Naive B cell (primary cell): ENCODE measurements around the gene SPATA17. TPM values are rescaled to one million over a fixed set of nuclear protein-coding genes. Genes with fewer than 3 reads are reported as not detected.

Source experiments
- ATAC-seq, 2 donors: fragments of 150-1000 bp; cut with Tn5 transposase; 2 replicates each; pipeline ENCODE4 v1.10.0; 2021; ENCODE audit warnings: low read depth in 2 of 2, mild to moderate bottlenecking in 2 of 2, moderate library complexity in 2 of 2
- DNase-seq: peaks from one replicate; pipeline ENCODE4 v3.0.0; 2022
- H3K27ac Mint-ChIP-seq, 6 donors: one replicate each; pipeline ENCODE4 v1.8.0; 2020 to 2022; ENCODE audit warnings: mild to moderate bottlenecking in 6 of 6, mixed read lengths in 6 of 6, moderate library complexity in 5 of 6, inconsistent platforms in 2 of 6
- H3K27me3 Mint-ChIP-seq, 3 donors: one replicate each; pipeline ENCODE4 v1.8.0; 2021 to 2022; ENCODE audit warnings: mixed read lengths in 3 of 3, mild to moderate bottlenecking in 1 of 3
- H3K36me3 Mint-ChIP-seq, 2 donors: one replicate each; pipeline ENCODE4 v1.8.0; 2020 to 2022; ENCODE audit warnings: mixed read lengths in 2 of 2, inconsistent platforms in 1 of 2, mild to moderate bottlenecking in 1 of 2
- H3K4me1 Mint-ChIP-seq, 3 donors: one replicate each; pipeline ENCODE4 v1.8.0; 2020 to 2022; ENCODE audit warnings: mixed read lengths in 3 of 3, inconsistent platforms in 1 of 3, mild to moderate bottlenecking in 1 of 3, moderate library complexity in 1 of 3
- H3K4me3 Mint-ChIP-seq, 8 donors: one replicate each; pipeline ENCODE4 v1.8.0; 2020 to 2022; ENCODE audit warnings: mild to moderate bottlenecking in 8 of 8, mixed read lengths in 8 of 8, moderate library complexity in 8 of 8, inconsistent platforms in 2 of 8
- H3K9me3 Mint-ChIP-seq, 7 donors: one replicate each; pipeline ENCODE4 v1.8.0; 2020 to 2022; ENCODE audit warnings: mixed read lengths in 7 of 7, mild to moderate bottlenecking in 5 of 7, inconsistent platforms in 2 of 7, moderate library complexity in 1 of 7
- polyA plus RNA-seq, 6 donors: library from polyadenylated mRNA; unstranded; fragments of 300-500 nt; fragmentation: Illumina TruSeq; gene quantifications; one replicate each; pipeline ENCODE4 v1.2.3, GENCODE V29; 2021; ENCODE audit warnings: low read depth in 6 of 6

SPATA17 gene
- polyA plus RNA-seq, 6 donors from 2014 or later: not detected

DNA sequence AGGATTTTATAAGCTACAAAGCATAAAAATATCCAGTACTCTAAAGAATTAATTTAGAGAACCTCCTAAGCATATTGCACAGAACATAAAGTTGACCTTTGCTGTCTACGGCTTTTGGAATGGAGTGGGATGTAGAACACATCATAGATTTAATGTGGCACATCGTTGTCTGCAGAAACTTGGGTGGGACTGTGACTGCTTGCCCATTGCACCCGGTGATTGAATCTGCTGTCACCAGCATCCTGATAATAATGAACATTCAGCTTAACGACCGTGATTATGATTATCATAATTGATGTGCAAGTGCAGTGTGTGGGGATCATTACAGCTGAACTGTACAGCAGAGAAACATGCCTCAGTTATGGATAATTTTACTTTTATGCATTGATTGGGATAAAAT, 181.9 kb downstream of the SPATA17 start:
- H3K9me3 Mint-ChIP-seq: peaks cover 0 to 21% (median 4%) of the 10 kb centered on the region in 7 donors
- ATAC-seq (no peak), DNase-seq (no peak)
- no peaks in the 10 kb centered on the region for H3K36me3 Mint-ChIP-seq
- no peak overlapping the region for H3K27ac Mint-ChIP-seq
- H3K27me3 Mint-ChIP-seq: no peaks in the 10 kb centered on the region
- no peak overlapping the region for H3K4me3 Mint-ChIP-seq
- H3K4me1 Mint-ChIP-seq: no peaks in the 10 kb centered on the region

DNA sequence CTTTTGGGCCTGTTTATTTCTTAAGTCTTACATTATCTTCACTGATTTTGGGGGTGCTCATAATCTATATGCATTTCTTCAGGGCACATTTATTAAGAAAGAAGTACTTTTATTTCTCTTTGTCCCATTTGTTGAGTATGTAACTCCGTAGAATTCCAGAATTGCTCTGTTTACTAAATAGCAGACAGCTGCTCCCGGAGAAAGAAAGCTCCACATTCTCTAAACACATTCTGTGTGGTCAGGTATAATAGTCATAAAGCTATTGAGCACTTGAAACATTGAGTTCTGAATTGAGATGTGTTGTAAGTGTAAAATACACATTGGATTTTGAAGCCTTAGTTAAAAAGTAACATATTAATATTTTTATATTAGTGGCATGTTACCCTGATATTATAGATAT, 206.5 kb downstream of the SPATA17 start:
- Mint-ChIP-seq H3K4me3 (no peak overlapping the region), H3K27ac (peak overlapping the region in 1 of 6 donors; percentile 33), H3K9me3 (no peaks in the 10 kb centered on the region), H3K4me1 (no peaks in the 10 kb centered on the region), H3K27me3 (no peaks in the 10 kb centered on the region), H3K36me3 (no peaks in the 10 kb centered on the region)
- DNase-seq: no peak
- ATAC-seq: no peak

DNA sequence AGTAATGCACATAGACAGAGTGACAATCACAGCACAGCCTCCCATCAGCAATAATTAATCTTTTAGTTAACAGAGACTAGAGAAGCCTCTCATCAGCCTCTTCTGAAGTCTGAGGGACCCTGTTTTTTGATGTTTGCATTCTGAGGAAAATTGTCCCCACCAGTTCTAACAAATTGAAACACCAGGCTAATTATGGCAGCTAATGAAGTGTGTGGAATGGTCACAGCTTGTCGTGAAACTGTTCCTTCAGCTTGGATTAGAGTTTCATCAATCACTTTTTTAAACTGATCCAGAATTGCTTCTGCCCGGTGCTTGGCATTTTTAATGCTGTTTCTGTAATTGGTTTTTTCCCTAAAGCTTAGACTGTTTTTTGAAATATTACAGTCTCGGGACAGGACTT, 208.0 kb downstream of the SPATA17 start:
- no peaks in the 10 kb centered on the region for H3K9me3 Mint-ChIP-seq
- no peaks in the 10 kb centered on the region for H3K4me1 Mint-ChIP-seq
- no peaks in the 10 kb centered on the region for H3K27me3 Mint-ChIP-seq
- no peak for ATAC-seq
- no peak overlapping the region for H3K4me3 Mint-ChIP-seq
- H3K27ac Mint-ChIP-seq: no peak overlapping the region
- H3K36me3 Mint-ChIP-seq: no peaks in the 10 kb centered on the region
- no peak for DNase-seq

DNA sequence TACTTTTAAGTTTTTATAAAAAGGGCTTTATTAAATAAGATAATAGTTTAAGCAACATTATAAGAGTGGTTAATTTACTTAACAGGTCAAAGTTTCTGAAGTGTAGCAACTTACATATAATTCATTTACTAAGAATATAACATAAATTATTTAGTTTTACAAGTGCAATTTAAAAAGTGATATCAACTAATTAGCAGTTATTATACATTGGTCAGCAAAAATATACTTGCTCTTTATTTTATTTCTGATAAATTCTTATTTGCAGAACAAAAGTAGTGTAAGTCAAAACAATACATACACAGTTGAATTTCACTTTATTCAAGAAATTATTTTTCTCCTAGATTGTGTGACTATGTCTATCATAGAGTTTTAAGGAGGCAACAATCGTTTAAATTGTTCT, 215.6 kb downstream of the SPATA17 start:
- no peaks in the 10 kb centered on the region for H3K4me1 Mint-ChIP-seq
- H3K9me3 Mint-ChIP-seq: no peaks in the 10 kb centered on the region
- no peaks in the 10 kb centered on the region for H3K27me3 Mint-ChIP-seq
- no peak for ATAC-seq
- no peaks in the 10 kb centered on the region for H3K36me3 Mint-ChIP-seq
- DNase-seq: no peak
- H3K4me3 Mint-ChIP-seq: no peak overlapping the region
- no peak overlapping the region for H3K27ac Mint-ChIP-seq

DNA sequence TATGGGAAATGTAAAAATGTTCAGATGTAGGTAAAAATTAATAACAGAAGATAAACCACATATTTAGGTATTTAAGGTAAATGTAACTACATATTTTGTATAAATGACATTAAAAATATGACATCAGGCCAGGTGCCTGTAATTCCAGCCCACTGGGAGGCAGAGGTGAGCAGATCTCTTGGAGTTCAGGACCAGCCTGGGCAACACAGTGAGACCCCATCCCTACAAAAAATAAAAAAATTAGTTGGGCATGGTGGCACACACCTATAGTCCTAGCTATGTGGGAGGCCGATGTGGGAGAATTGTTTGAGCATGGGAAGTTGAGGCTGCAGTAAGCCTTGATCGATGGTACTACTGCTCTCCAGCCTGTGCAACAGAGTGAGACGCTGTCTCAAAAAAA, 216.5 kb downstream of the SPATA17 start:
- H3K27me3 Mint-ChIP-seq: no peaks in the 10 kb centered on the region
- H3K9me3 Mint-ChIP-seq: no peaks in the 10 kb centered on the region
- no peaks in the 10 kb centered on the region for H3K36me3 Mint-ChIP-seq
- H3K27ac Mint-ChIP-seq: no peak overlapping the region
- DNase-seq (no peak), ATAC-seq (no peak)
- H3K4me3 Mint-ChIP-seq: peak overlapping the region in 1 of 8 donors; percentile 41
- no peaks in the 10 kb centered on the region for H3K4me1 Mint-ChIP-seq

DNA sequence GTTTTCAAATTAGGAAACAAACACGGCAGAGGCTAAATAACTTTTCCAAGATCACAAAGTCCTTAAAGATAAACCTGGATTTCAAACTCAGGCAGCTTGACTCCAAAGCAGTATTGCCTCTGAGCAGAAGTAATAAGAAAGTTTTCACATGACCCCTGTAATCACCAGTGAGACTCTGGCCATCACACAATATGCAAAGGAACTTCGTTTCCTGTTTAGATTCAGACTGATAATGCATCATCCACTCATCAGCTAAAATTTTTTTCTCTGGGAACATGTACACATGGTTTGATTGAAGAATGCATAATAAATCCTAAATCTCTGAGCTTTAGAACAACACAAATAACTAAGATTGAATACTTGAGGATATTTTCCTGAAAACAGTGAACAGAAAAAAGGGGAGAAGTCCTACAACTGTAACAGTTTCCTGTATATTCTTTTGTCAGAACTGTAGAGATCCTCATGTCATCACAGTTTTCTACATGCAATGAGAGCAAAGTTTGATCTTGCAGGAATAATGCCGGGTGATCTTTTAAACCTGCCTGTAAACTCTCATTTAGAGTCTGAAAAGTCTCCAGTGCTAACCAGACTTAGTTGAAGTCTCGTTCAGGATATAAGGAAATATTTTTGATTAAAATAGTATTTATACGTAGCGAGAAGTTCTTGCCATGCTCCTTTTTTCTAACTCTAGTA, 225.3 kb downstream of the SPATA17 start:
- no peak for ATAC-seq
- DNase-seq: no peak
- Mint-ChIP-seq H3K36me3 (no peaks in the 10 kb centered on the region), H3K9me3 (peaks cover 0 to 10% (median 5%) of the 10 kb centered on the region in 7 donors), H3K4me1 (no peaks in the 10 kb centered on the region), H3K4me3 (no peak overlapping the region), H3K27me3 (no peaks in the 10 kb centered on the region), H3K27ac (no peak overlapping the region)

DNA sequence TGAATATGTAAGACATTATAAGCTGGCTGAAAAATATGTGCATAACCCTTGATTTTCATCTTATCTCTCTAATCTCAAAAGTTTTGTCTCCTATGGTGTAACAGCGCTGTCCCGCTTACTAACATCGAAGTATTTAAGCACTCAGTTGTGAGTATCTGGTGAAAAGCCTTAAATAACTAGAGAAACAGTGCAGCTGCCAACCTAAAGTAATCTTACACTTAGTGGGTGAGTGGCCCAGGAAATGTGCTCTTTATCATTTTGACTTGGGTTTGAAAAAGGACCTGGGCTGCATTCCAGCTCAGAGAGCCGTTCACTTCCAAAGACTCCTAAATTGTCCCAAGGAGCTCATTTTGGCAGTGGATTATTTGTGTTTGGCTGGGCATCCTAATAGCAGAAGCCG, 225.9 kb downstream of the SPATA17 start:
- DNase-seq: no peak
- peaks cover 0 to 10% (median 5%) of the 10 kb centered on the region in 7 donors for H3K9me3 Mint-ChIP-seq
- no peak overlapping the region for H3K4me3 Mint-ChIP-seq
- no peaks in the 10 kb centered on the region for H3K4me1 Mint-ChIP-seq
- no peaks in the 10 kb centered on the region for H3K36me3 Mint-ChIP-seq
- H3K27ac Mint-ChIP-seq: no peak overlapping the region
- no peaks in the 10 kb centered on the region for H3K27me3 Mint-ChIP-seq
- ATAC-seq: no peak

DNA sequence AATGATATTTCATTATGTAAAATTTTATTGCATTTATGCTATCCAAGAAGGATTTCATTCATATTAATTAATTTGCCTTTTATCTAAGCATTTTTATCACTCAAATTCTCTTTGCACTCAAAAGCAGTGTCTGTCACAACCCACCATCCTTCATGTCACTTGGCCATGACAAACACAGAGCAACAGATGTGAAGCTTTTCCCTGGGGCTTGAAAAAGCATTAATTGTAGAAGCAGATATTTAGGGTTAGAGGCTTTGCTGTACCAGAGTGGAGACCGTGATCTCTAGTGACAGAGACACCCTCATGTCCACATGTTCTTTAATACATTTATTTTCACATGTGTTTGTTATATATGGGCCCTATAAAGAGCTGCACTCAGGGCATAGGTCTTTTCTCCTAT, 230.5 kb downstream of the SPATA17 start:
- no peak overlapping the region for H3K27ac Mint-ChIP-seq
- H3K4me1 Mint-ChIP-seq: no peaks in the 10 kb centered on the region
- DNase-seq (no peak), ATAC-seq (no peak)
- peaks cover 0 to 10% (median 4%) of the 10 kb centered on the region in 7 donors for H3K9me3 Mint-ChIP-seq
- no peak overlapping the region for H3K4me3 Mint-ChIP-seq
- no peaks in the 10 kb centered on the region for H3K27me3 Mint-ChIP-seq
- no peaks in the 10 kb centered on the region for H3K36me3 Mint-ChIP-seq

DNA sequence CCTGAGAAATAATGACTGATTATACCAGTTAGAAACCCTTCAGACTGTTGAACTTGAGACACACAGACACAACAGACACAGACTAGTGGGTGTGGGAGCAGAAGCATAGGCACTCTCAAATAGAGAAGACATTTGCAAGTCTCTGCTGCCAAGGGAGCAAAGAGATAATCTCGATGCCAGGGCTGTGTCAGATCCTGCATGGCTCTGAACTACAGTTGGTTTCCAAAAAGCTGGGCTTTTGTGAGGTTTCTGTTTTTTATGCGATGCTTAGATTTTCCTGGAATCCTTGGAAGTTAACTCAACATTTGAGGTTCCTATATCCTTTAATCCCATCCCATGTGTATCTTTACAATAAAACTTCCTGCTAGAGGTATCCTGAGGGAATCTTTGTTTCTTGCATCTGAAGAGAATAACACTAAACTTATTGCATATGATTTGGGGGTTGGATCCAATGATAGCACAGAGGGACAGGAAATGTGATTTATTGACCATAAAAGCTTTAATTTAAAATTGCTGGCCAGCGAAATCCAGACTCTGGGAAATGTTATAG, 236.4 kb downstream of the SPATA17 start:
- no peak overlapping the region for H3K4me3 Mint-ChIP-seq
- no peaks in the 10 kb centered on the region for H3K27me3 Mint-ChIP-seq
- no peaks in the 10 kb centered on the region for H3K4me1 Mint-ChIP-seq
- ATAC-seq: no peak
- no peak for DNase-seq
- H3K36me3 Mint-ChIP-seq: no peaks in the 10 kb centered on the region
- no peak overlapping the region for H3K27ac Mint-ChIP-seq
- no peaks in the 10 kb centered on the region for H3K9me3 Mint-ChIP-seq

DNA sequence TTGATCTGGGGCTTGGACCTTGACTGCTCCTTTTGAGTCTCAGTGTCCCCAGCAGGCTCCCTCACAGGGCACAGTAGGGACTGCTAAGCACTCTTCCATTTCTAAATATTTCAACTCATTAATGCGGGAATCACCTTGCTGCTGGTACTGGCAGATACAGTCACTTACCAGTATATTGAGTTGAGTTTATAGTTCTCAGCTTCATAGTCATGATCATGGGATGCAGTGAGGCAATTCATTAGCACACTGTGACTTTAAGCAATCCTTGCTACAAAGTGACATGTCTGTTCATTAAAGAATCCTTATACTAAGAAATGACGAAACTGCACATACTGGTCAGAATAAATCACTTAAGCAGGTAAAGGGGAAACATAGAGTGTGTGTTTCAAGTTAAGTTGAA, 240.8 kb downstream of the SPATA17 start:
- H3K4me1 Mint-ChIP-seq: no peaks in the 10 kb centered on the region
- no peaks in the 10 kb centered on the region for H3K27me3 Mint-ChIP-seq
- no peaks in the 10 kb centered on the region for H3K36me3 Mint-ChIP-seq
- no peak overlapping the region for H3K27ac Mint-ChIP-seq
- no peak overlapping the region for H3K4me3 Mint-ChIP-seq
- DNase-seq (no peak), ATAC-seq (no peak)
- H3K9me3 Mint-ChIP-seq: peaks cover 0 to 2% (median 0%) of the 10 kb centered on the region in 7 donors

DNA sequence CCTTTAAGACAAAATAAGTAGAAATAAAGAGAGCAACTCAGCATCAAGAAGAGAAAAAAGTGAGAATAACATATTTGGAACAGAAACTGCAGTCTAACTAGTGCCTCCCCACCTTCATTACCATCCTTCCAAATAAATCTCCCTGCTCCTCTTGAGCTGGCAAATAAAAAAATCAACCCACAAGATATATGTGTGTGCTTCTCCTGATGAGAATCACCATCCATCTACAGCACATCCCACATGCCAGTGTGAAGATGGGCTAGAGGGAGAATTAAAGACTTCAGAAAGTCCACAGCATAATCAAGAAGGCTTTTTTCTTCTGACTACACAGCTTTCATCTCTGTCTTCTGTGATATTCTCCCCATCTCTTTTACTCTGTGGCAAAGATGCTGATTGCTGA, 244.1 kb downstream of the SPATA17 start:
- H3K36me3 Mint-ChIP-seq: no peaks in the 10 kb centered on the region
- no peak overlapping the region for H3K4me3 Mint-ChIP-seq
- peaks cover 0 to 2% (median 0%) of the 10 kb centered on the region in 7 donors for H3K9me3 Mint-ChIP-seq
- H3K27me3 Mint-ChIP-seq: no peaks in the 10 kb centered on the region
- no peak overlapping the region for H3K27ac Mint-ChIP-seq
- DNase-seq (no peak), ATAC-seq (no peak)
- H3K4me1 Mint-ChIP-seq: no peaks in the 10 kb centered on the region

DNA sequence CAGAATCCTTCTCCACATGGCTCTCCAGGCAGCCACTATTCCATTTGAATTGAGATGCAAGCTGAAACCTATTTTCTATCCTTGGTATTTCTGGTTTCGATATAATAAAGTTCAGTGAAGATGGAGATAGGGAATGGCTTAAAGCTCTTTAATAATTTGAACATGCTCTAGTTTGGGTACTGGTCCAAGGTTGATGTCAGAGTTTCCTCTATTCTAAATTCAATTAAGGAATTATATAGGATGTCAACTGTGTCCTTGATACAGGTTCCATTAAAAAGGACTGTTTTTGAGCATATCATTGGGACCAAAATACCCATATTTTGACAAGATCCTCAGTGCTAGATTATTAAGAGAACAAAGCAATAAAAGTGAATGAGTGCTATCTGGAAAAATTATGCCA, 245.3 kb downstream of the SPATA17 start:
- ATAC-seq (no peak), DNase-seq (no peak)
- peaks cover 0 to 4% (median 0%) of the 10 kb centered on the region in 7 donors for H3K9me3 Mint-ChIP-seq
- H3K36me3 Mint-ChIP-seq: no peaks in the 10 kb centered on the region
- H3K27ac Mint-ChIP-seq: no peak overlapping the region
- H3K4me1 Mint-ChIP-seq: no peaks in the 10 kb centered on the region
- no peak overlapping the region for H3K4me3 Mint-ChIP-seq
- no peaks in the 10 kb centered on the region for H3K27me3 Mint-ChIP-seq

DNA sequence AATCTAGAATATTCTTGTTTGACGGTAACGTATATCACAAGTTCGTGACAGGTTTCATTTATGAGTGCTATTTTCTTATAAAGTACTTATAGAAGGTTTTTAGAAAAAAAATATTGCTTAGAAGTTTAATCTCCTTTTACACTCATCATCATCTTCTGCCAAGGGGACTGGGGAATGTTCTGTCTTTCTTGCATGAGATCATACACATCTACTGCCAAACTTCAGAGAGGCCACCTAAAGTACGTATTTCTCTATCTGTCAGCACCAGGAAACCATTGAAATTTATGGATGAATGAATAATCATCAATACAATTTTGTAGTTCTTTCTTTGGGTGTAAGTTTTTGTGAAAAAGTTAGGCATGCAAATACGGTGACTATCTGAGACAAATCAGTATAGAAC, 245.8 kb downstream of the SPATA17 start:
- no peak overlapping the region for H3K4me3 Mint-ChIP-seq
- no peak overlapping the region for H3K27ac Mint-ChIP-seq
- no peaks in the 10 kb centered on the region for H3K27me3 Mint-ChIP-seq
- H3K4me1 Mint-ChIP-seq: no peaks in the 10 kb centered on the region
- no peak for DNase-seq
- ATAC-seq: no peak
- no peaks in the 10 kb centered on the region for H3K36me3 Mint-ChIP-seq
- H3K9me3 Mint-ChIP-seq: peaks cover 0 to 4% (median 0%) of the 10 kb centered on the region in 7 donors

DNA sequence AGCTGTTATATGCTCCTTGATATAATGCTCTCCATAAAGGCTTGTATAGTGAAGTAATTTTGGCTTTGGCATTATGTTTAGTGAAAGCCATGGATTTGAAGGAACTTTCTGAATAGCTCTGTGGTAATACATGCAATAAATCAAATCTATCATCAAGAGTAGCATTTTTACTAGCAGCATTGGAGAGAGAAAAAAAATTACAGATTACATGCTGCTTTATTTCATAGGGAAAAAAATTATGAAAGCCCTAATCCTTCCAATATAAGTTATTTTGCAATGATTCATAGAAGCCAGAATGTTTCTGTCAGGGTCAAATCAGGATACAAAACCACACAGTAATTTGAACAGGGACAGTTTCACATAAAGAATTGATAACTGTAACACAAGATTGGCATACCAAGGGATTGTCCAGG, 250.0 kb downstream of the SPATA17 start:
- Mint-ChIP-seq H3K4me3 (no peak overlapping the region), H3K36me3 (no peaks in the 10 kb centered on the region), H3K9me3 (peaks cover 0 to 7% (median 1%) of the 10 kb centered on the region in 7 donors), H3K27me3 (no peaks in the 10 kb centered on the region), H3K4me1 (no peaks in the 10 kb centered on the region), H3K27ac (no peak overlapping the region)
- ATAC-seq (no peak), DNase-seq (no peak)
